Kidney (tissue), 14 donors: ENCODE results near the gene MPP7. TPM values are rescaled to one million over a fixed set of nuclear protein-coding genes. Genes with fewer than 3 reads are reported as not detected.

Experiments used
- DNase-seq, 5 donors: peaks; one replicate each; pipeline ENCODE4 v3.0.0-alpha.2; 2013 to 2020
- FAIRE-seq: peaks from 2 replicates; lab custom pipeline; 2012; peaks lifted over from hg19 to GRCh38; lab: Jason Lieb, UNC
- H3K27ac ChIP-seq, 2 donors: one replicate each; pipeline ENCODE4 v1.7.0; 2013; ENCODE audit warnings: low read depth in 2 of 2, low read length in 2 of 2, inconsistent platforms in 1 of 2
- H3K27me3 ChIP-seq: one replicate; pipeline ENCODE4 v1.7.1; 2013; ENCODE audit warnings: low read length, inconsistent platforms; ENCODE audit not compliant: control insufficient read depth, insufficient read depth
- H3K36me3 ChIP-seq, 3 donors: one replicate each; pipeline versions ENCODE4 v1.7.0 to v1.7.1; 2013; ENCODE audit warnings: low read length in 3 of 3, control low read depth in 1 of 3, inconsistent platforms in 1 of 3; ENCODE audit not compliant: insufficient read depth in 3 of 3, control insufficient read depth in 2 of 3
- H3K4me1 ChIP-seq, 3 donors: one replicate each; pipeline versions ENCODE4 v1.7.0 to v1.7.1; 2013; ENCODE audit warnings: low read length in 3 of 3, inconsistent platforms in 1 of 3, low read depth in 1 of 3; ENCODE audit not compliant: control insufficient read depth in 2 of 3, insufficient read depth in 2 of 3
- H3K4me3 ChIP-seq, 3 donors: one replicate each; pipeline versions ENCODE4 v1.7.0 to v1.8.1; 2013; ENCODE audit warnings: low read length in 3 of 3, control low read depth in 1 of 3, inconsistent platforms in 1 of 3
- H3K9ac ChIP-seq, 3 donors: one replicate each; pipeline versions ENCODE4 v1.7.0 to v1.7.1; 2013; ENCODE audit warnings: low read length in 3 of 3, control low read depth in 1 of 3, inconsistent platforms in 1 of 3
- H3K9me3 ChIP-seq, 3 donors: one replicate each; pipeline versions ENCODE4 v1.7.0 to v1.7.1; 2013; ENCODE audit warnings: low read length in 3 of 3, control low read depth in 1 of 3, inconsistent platforms in 1 of 3; ENCODE audit not compliant: control insufficient read depth in 2 of 3, insufficient read depth in 1 of 3
- CTCF ChIP-seq: IDR thresholded peaks from 3 replicates; pipeline ENCODE4 v1.5.1; 2012; ENCODE audit warnings: mild to moderate bottlenecking, moderate library complexity, borderline replicate concordance; ENCODE audit not compliant: insufficient read depth; ENCODE audit errors: extremely low read depth
- intact Hi-C: fragments of 100-400 bp; cut with DNase I; formaldehyde crosslinking; loops from one replicate; pipeline ENCODE4 v1.11.1; 2022
- polyA plus RNA-seq: library from polyadenylated mRNA; stranded (reverse); fragments of 350-450 nt; fragmentation: Illumina TruSeq; extraction: RNeasy Lipid Tissue Mini Kit (QIAGEN cat#74804); gene quantifications from one replicate; pipeline ENCODE4 v1.2.3, GENCODE V29; 2014; ENCODE audit warnings: low read depth, low replicate concordance; ENCODE audit not compliant: insufficient read depth
- total RNA-seq: library from RNA; stranded (reverse); fragmentation: NEBNext Ultra II Directional; extraction: Animal tissue kit (Norgen Biotek cat#: 25700); gene quantifications from one replicate; pipeline ENCODE4 v1.2.1, GENCODE V29; 2021
- donor health status: control.
- donor health status: control.
- donor health status: control.
- donor health status: control.
- donor health status: control.
- donor health status: DM: yes; HTN: yes; CAD: no.
- donor health status: Normal renal cell carcinoma (clear cell type).

The MPP7 gene
- total and polyA plus RNA-seq, 2 donors from 2014 or later: 6.8 to 11.6 TPM

DNA sequence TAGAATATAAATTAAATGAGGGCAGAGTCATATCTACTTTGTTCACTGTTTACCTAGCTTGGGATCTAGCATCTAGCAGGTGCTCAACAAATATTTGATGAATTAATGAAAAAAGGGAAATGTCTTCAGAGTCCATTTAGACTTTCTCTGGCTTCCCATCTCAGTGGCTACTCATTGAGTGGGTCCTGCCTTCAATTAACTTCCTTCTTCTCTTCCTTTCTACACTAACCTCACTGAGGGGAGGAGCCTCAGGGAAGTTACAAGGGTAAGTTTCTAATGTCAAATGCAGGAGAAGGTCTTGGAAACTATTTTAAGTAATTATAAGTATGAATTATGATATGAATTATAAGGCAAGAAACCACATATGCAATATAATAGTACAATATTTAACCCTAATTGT is 28.2 kb upstream of the MPP7 start:
- H3K27me3 ChIP-seq: no peaks in the 10 kb centered on the region
- no peak overlapping the region for H3K27ac ChIP-seq
- no peaks in the 10 kb centered on the region for H3K36me3 ChIP-seq
- no peak for DNase-seq
- no peaks in the 10 kb centered on the region for H3K9me3 ChIP-seq
- no peak for FAIRE-seq
- TF ChIP-seq CTCF: no peak
- H3K4me3 ChIP-seq: no peak overlapping the region
- peaks cover 0 to 5% (median 0%) of the 10 kb centered on the region in 3 donors for H3K4me1 ChIP-seq
- H3K9ac ChIP-seq: no peak overlapping the region
- intact Hi-C loops: no loop called here

GRCh38 chr10:28328346-28328745 is 25.5 kb upstream of the MPP7 start:
- no peak overlapping the region for H3K4me3 ChIP-seq
- FAIRE-seq: no peak

GRCh38 chr10:28327491-28327880 is 24.6 kb upstream of the MPP7 start:
- DNase-seq (no peak), FAIRE-seq (no peak)
- Histone ChIP-seq H3K36me3 (no peaks in the 10 kb centered on the region), H3K4me1 (peaks cover 0 to 5% (median 0%) of the 10 kb centered on the region in 3 donors), H3K27me3 (no peaks in the 10 kb centered on the region), H3K27ac (no peak overlapping the region), H3K9me3 (no peaks in the 10 kb centered on the region), H3K9ac (no peak overlapping the region), H3K4me3 (no peak overlapping the region)
- intact Hi-C loops: no loop called here
- no peak for TF ChIP-seq CTCF

More at GRCh38 chr10:28328346-28328745, 25.5 kb upstream of the MPP7 start:
- DNase-seq: no peak
- TF ChIP-seq CTCF: no peak
- H3K27me3 ChIP-seq: no peaks in the 10 kb centered on the region
- intact Hi-C loops: no loop called here
- no peak overlapping the region for H3K27ac ChIP-seq
- H3K36me3 ChIP-seq: no peaks in the 10 kb centered on the region
- H3K4me1 ChIP-seq: peaks cover 0 to 5% (median 0%) of the 10 kb centered on the region in 3 donors
- no peaks in the 10 kb centered on the region for H3K9me3 ChIP-seq
- no peak overlapping the region for H3K9ac ChIP-seq
